ENCODE measurements around the gene IDH3A.

Gene IDH3A

GRCh38 chr15:78203346-78204225 is 54.4 kb downstream of the IDH3A start:
- no peak for DNase-seq (ENCODE audit: low read depth)

DNA sequence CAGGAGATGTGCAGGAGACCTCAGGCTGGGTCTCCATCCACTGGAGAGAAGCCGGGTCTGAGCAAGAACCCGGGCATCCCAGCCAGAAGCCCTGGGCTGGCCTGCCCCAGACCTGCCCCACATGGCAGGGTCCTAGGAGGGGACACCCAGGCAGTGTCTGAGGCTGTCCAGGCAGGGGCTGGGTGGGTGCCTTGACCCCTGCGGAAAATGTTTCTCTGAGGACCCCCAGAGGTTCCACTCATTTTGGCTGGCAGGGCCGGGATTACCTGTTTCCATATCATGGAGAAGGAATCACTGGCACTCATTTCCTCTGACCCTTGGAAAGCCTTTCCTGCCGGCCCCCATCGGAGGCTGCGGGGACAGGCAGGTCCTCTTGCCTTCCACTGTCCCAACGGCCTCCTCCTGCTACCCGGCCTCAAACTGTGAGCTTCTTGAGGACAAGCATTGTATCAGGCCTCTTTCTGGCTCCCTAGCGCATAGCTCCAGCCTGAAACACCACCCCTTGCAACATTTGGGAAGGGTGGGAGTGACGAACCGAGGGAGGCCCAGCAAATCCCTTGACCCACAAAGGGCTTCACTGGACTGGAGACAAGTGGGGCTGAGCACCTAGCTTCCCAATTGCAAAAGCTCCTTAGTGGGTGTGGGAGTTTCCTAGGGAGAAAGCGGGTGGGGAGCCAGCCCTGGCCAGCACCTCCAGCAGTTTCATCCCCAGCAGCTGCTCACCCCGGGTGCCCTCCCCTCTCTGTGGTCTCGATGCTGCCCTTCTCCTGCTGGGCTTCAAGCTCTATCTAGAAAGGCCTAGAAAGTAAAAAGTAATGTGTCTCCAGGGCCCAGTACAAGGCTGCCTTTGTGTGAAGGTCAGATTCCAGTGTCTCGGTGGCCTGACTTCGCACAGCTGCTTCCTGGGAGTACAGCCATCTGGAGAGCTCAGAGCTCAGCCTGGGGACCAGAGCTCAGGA is 55.5 kb downstream of the IDH3A start:
- no peak for DNase-seq (ENCODE audit: low read depth)

DNA sequence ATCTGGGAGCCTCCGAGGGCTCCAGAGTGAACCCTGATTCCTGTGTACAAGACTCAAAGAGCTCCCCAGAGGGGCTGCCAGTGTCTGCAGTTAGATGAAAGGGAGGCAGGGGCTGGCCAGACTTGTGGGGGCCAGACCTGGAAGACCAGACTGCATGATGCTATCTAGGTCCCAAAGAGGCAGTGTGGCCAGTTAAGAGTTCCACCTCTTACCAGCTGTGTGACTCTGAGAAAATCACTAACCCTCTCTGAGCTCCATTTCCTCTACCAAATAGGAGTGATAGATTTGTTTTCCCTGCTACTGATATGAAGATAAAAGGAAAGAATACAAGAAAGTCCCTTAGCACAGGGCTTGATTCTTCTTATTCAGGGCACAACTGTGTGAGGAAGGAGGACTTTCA is 56.2 kb downstream of the IDH3A start:
- DNase-seq (ENCODE audit: low read depth) = no peak

GRCh38 chr15:78205856-78206255 is 56.7 kb downstream of the IDH3A start:
- no peak for DNase-seq (ENCODE audit: low read depth)

- DNase-seq (ENCODE audit: low read depth) = no peak
These were observed 57.4 kb downstream of the IDH3A start for GRCh38 chr15:78206326-78207109.

DNA sequence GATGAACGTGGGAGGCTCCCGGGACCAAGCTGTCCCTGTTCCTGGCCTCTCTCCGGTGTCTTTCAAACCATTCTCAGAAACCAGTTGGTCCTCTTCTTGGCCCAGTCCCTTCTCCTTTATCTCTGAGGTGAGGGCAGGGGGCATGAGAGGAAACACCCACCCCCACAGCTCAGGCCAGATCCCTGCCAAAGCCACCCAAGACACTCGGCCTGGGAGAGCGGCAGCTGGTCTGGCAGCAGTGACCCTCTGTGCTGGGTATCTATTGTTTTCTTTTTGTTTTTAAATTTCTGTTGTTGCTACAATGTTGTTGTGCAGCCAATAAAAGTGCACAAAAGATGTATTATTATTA is 57.9 kb downstream of the IDH3A start:
- no peak for DNase-seq (ENCODE audit: low read depth)

- DNase-seq (ENCODE audit: low read depth) = no peak
These were observed 58.6 kb downstream of the IDH3A start for GRCh38 chr15:78207641-78208340.

DNA sequence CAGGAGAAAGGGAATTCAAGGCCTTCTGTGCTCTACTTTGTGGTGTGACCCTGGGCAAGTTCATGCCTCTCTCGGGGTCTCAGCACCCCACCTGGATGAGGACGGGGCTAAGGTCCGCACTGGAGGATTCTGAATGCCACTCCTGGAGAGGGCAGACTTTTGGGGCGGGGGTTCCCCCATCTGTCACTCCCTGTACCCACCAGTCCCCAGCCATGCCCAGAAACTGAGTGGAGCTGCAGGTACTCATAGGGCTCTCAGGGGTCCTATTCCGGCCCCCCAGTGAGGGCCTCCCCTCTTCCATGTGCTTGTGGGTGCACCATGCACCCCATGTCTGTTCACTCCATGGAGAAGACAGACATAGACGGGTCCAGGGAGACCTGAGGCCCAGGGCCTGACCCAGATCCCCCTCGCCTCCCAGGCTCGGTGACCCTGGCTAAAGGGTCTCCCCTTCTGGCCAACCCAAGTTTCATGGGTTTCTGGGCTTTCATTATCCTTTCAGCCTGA is 59.2 kb downstream of the IDH3A start:
- no peak for DNase-seq (ENCODE audit: low read depth)

DNA sequence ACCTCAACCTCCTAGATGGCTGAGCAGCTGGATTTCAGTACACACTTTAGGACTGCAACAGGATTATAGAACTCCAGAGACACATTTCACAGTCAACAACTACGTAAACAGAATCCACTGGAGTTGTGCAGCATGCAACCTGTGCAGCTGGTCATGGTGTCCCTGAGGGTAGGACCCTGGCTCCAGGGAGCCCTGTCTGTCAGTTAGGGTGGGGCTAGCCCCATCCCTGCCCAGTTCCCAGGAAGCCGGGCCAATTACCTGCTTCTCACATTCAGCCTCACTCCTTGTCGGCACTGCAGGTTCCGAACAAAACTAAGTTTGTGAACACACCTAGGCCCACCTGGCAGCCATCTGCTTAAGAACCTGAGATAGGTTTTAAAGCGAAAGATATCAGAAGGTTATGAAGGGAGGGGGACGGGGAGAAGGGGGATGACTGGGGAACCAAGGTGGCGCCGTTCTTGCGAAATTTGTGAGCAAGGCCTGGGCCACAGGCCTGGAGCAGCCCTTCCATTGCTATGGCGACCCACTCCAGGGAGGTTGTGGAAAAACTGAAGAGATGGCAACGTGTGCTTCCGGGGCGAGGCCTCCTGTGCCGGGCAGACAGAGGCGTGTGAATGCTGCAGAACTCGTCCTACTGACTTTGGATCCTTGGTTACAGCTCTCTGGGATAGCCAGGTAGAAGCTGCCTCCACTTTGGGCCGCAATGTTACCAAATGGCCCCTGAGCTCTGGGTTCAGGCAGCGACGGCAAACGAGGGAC is 59.9 kb downstream of the IDH3A start:
- no peak for DNase-seq (ENCODE audit: low read depth)

DNA sequence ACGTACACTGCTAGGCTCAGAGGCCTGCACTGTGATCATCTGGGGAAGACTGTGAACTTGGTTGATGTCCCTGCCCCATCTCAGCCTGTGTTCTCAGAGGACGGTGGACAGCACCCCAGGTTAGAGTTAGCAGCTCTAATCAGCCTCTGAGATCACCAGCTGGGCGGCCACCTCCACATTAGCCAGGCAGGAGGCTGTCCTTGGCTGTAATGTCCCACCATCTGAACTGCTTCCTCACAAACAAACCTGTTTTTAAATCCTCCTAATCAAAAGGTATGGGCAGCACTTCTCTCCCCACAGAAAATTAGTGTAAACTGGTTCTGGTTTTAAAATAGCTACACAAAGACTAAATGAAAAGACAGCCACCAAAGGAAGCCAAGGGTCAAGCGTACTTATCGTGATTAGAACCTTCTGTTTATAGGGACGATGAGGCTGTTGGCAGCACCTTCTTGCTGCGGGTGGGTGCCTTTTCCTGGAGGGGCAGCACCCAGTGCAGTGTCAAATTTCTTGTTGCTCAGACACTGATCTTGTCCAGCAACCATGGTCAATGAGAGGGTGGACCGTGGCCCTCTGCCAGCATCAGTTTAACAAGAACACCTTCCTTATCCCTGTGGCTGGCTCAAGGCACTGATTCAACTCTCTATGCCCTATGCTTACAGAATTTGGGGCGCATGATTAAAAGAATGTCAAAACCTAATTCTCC is 60.6 kb downstream of the IDH3A start:
- no peak for DNase-seq (ENCODE audit: low read depth)

- no peak for DNase-seq (ENCODE audit: low read depth)
These were observed 61.2 kb downstream of the IDH3A start for GRCh38 chr15:78210349-78210717.

- DNase-seq (ENCODE audit: low read depth) = no peak
These were observed 62.2 kb downstream of the IDH3A start for GRCh38 chr15:78211189-78211921.

DNA sequence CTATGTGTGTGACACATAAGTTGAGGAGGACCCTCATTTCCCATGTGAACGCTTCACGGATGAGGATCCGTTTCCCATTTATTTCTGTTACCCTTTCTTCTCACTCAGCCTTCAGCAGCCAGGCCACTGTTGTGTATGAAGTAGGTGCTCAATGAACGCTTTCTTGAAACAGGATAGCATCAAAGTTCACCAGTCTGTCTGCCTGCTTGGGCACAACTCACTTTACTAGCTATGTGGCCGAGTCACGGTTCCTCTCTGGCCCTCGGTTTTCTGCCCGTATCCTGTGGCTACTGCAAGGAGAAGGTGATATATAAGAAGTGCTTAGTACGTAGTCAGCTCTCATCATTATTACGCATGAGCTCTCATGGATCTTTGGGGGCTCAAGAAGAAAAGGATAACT is 62.8 kb downstream of the IDH3A start:
- DNase-seq (ENCODE audit: low read depth) = no peak

- DNase-seq (ENCODE audit: low read depth) = no peak
These were observed 63.6 kb downstream of the IDH3A start for GRCh38 chr15:78212546-78213424.

DNA sequence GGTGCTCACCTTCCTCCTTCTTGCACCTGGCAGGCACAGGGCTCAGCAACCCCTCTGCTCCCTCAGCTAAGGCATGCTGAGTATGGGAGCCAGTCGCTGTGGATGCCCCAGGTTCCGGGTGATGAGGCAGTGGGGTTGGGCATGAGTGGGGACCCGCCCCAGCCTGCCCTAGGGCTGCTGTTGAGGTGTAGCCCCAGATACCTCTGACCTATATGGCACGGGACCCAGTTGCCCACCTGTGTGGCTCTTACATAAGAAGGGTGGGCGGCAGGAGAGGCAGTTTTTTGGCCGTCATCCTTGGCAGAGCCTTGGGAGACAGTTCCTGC is 64.2 kb downstream of the IDH3A start:
- no peak for DNase-seq (ENCODE audit: low read depth)

GRCh38 chr15:78213956-78214355 is 64.8 kb downstream of the IDH3A start:
- no peak for DNase-seq (ENCODE audit: low read depth)

- no peak for DNase-seq (ENCODE audit: low read depth)
These were observed 67.3 kb downstream of the IDH3A start for GRCh38 chr15:78216276-78217104.

DNA sequence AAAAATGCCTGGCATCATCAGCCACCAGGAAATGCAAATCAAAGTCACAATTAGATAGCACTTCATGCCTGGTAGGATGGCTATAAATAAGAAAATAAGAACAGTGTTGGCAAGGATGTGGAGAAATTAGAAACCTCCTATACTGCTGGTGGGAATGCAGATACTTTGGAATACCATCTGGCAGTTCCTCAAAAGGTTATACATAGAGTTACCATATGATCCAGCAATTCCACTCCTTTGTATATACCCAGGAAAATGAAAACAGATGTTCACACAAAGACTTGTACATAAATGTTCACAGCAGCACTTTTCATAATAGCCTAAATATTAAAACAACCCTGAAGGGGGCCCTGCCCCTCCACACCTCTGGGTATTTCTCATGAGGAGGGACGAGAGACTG is 71.6 kb downstream of the IDH3A start:
- DNase-seq (ENCODE audit: low read depth) = no peak

Data from stimulated activated CD8-positive, alpha-beta memory T cell treated with anti-CD3 and anti-CD28 coated beads, Interleukin-12 subunit alpha, Interleukin-12 subunit beta, amount 100 ng/mL, for 4 hours (primary cell).